ENCODE measurements around the gene FHOD3. TPM values are rescaled to one million over a fixed set of nuclear protein-coding genes. Genes with fewer than 3 reads are reported as not detected.

FHOD3 gene
- total and polyA plus RNA-seq, 2 of the 8 experiments (the other 6 are each of a cell fraction or from before 2014, with no cell fraction given), result 9.7 to 10.5 TPM

DNA sequence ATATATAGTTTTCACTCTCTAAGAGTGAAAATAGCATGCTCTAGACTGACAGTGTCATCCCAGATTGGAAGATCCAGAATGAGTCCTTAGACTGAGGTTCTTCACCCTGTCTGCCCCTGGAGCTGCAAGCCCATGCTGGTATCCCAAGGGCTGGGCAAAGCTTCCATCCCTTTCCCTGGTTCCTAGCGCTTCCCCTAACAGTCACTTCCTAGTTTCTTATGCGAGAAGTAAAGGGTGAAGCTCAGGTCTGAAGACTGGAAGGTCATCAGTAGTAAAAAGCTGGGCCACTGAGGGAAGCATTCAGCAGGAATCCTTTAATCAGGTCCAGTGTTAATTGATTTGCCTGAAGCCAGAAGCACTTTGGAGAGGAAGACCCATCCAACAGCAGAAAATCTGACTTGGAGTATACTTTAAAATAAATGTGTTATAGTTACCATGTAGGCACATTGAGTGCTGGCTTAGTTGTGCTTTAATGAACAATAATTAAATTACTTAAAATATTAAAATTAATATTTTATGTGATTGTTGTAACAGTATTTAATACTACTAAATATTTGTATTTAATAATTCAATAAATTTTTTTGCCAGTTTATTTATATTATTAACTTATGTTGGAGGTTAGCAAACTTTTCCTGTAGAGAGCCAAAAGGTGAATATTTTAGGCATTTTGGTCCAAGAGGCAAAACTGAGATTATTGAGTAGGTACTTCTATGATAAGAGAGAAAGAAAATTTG is 237.9 kb downstream of the FHOD3 start:
- POLR2A ChIA-PET (ENCODE audit: partially characterized antibody), result no interaction called here
- H4K5ac ChIP-seq (ENCODE audit: insufficient read length, low read depth, low read length), result no peak overlapping the region
- H3K36me3 ChIP-seq (ENCODE audit: control insufficient read depth in 2 of 4, insufficient read depth in 4 of 4, low read length in 3 of 4), result no peaks in the 10 kb centered on the region
- CTCF ChIA-PET (ENCODE audit: partially characterized antibody), result interaction anchor here (0.8 to 2.7 kb wide), 5 partner anchors 8 to 124 kb away, joined by 3 to 10 read pairs (median 6); no protein-coding TSS in a partner anchor
- DNase-seq (ENCODE audit: low read depth in 1 of 2, low spot score in 2 of 2), result peak in 1 of 2 experiments; percentile 29
- no peak overlapping the region for H3K4ac ChIP-seq (replicated peaks; ENCODE audit: insufficient read length, low read depth, low read length)
- no peaks in the 10 kb centered on the region for H3K79me1 ChIP-seq (ENCODE audit: low read depth, low read length)
- H3K79me2 ChIP-seq (ENCODE audit: control insufficient read depth in 1 of 2, insufficient read depth in 2 of 2, low read length in 2 of 2), result no peaks in the 10 kb centered on the region
- peaks cover 2% of the 10 kb centered on the region; the same call in 1 of the 2 replicates for H3K23me2 ChIP-seq (ENCODE audit: low read depth, low read length)
- no peaks in the 10 kb centered on the region for H4K20me1 ChIP-seq (replicated peaks in 1 of 2; ENCODE audit: control insufficient read depth in 1 of 2, insufficient read depth in 2 of 2, low read length in 2 of 2)
- H2BK20ac ChIP-seq (ENCODE audit: low read length), result no peak overlapping the region
- H3K4me1 ChIP-seq (replicated peaks in 1 of 4; ENCODE audit: control insufficient read depth in 3 of 4, insufficient read depth in 4 of 4, low read length in 3 of 4), result peaks cover 0 to 8% (median 3%) of the 10 kb centered on the region in 4 experiments; a peak in 3 of 7 replicates
- H2BK12ac ChIP-seq (ENCODE audit: low read depth, low read length), result no peak overlapping the region
- H3K4me3 ChIP-seq (ENCODE audit: extremely low read depth in 1 of 4, insufficient read depth in 2 of 4, low read depth in 3 of 4, low read length in 4 of 4), result no peak overlapping the region
- H3K27ac ChIP-seq (ENCODE audit: low read depth, low read length), result no peak overlapping the region
- no peak overlapping the region for H3K4me2 ChIP-seq (ENCODE audit: insufficient read depth in 1 of 2, low read depth in 2 of 2, low read length in 2 of 2)
- no peak for FAIRE-seq
- H2AFZ ChIP-seq (ENCODE audit: low read length), result no peak overlapping the region
- H3K9me3 ChIP-seq (ENCODE audit: insufficient read depth in 2 of 2, low read depth in 1 of 2, low read length in 1 of 2), result no peaks in the 10 kb centered on the region
- no peak overlapping the region for H2BK15ac ChIP-seq (ENCODE audit: low read length)
- WGBS, 2 experiments (ENCODE audit: extremely low coverage in 1 of 2, insufficient coverage in 1 of 2, insufficient read length in 1 of 2, insufficient replicate concordance in 2 of 2, low coverage in 1 of 2, low lambda C conversion rate in 2 of 2, missing lambda C conversion rate in 1 of 2), result 79% methylated on average over 2 of the region's 2 CpGs; no CpG with 5 or more reads in 1 of the 2 experiments
- no peak overlapping the region for H2AK5ac ChIP-seq (ENCODE audit: low read depth, low read length)
- H3K9ac ChIP-seq (replicated peaks in 1 of 4; ENCODE audit: extremely low read depth in 1 of 4, low read depth in 3 of 4, low read length in 3 of 4), result no peak overlapping the region
- no peak for TF ChIP-seq JUN (IDR thresholded peaks at IDR 0.05; ENCODE audit: low read depth, low read length)
- H3K56ac ChIP-seq (replicated peaks; ENCODE audit: insufficient read length, low read depth, low read length), result no peak overlapping the region
- no peak overlapping the region for H2BK120ac ChIP-seq (replicated peaks; ENCODE audit: low read depth, low read length)
- H2BK5ac ChIP-seq (ENCODE audit: low read depth, low read length), result no peak overlapping the region
- no peak overlapping the region for H3K18ac ChIP-seq (ENCODE audit: extremely low read depth, low read length)
- no peak overlapping the region for H4K91ac ChIP-seq (replicated peaks; ENCODE audit: insufficient read length, low read length)
- H3K23ac ChIP-seq (ENCODE audit: insufficient read length), result no peak overlapping the region
- no peak overlapping the region for H3K14ac ChIP-seq (ENCODE audit: insufficient read length)
- H4K8ac ChIP-seq (ENCODE audit: extremely low read depth, insufficient read depth, low read length), result no peak overlapping the region
- H3K27me3 ChIP-seq (replicated peaks in 1 of 4; ENCODE audit: control insufficient read depth in 3 of 4, extremely low read depth in 1 of 4, insufficient read depth in 3 of 4, low read length in 3 of 4), result no peaks in the 10 kb centered on the region
